Measurements from ENCODE around the gene SNTN. TPM values are rescaled to one million over a fixed set of nuclear protein-coding genes. Genes with fewer than 3 reads are reported as not detected.
A peak's percentile ranks its signal among the peaks of the same experiment; 100 is the strongest.

SNTN gene
- total RNA-seq, 1 donor from 2014 or later, result not detected

GRCh38 chr3:63685340-63685739 is 32.9 kb downstream of the SNTN start:
- Histone ChIP-seq H3K27me3 (no peaks in the 10 kb centered on the region), H3F3A (ENCODE audit: low read depth) (peaks cover 24% of the 10 kb centered on the region), H3K27ac (no peak overlapping the region), H3K4me1 (peaks cover 21% of the 10 kb centered on the region), H3K4me3 (no peak overlapping the region), H3K79me2 (ENCODE audit: low read depth) (no peaks in the 10 kb centered on the region), H3K36me3 (no peaks in the 10 kb centered on the region), H4K20me1 (ENCODE audit: low read depth) (no peaks in the 10 kb centered on the region), H2AFZ (replicated peaks) (no peak overlapping the region), H3K9ac (no peak overlapping the region), H3K4me2 (no peak overlapping the region), H3K9me3 (ENCODE audit: low read depth) (no peaks in the 10 kb centered on the region)
- Mint-ChIP-seq H3K27ac (peak overlapping the region; percentile 87), H3K4me3 (no peak overlapping the region), H3K36me3 (no peaks in the 10 kb centered on the region), H3K9me3 (peaks cover 21% of the 10 kb centered on the region), H3K27me3 (ENCODE audit: insufficient read depth, low read depth) (no peaks in the 10 kb centered on the region), H3K4me1 (peaks cover 21% of the 10 kb centered on the region)
- TF ChIP-seq EZH2phosphoT487 (IDR thresholded peaks at IDR 0.05) (no peak), EZH2 (IDR thresholded peaks at IDR 0.05) (no peak), CTCF (IDR thresholded peaks at IDR 0.05) (no peak)
- DNase-seq (ENCODE audit: low spot score), result no peak

- Mint-ChIP-seq H3K9me3 (peaks cover 24% of the 10 kb centered on the region), H3K36me3 (no peaks in the 10 kb centered on the region), H3K4me1 (peaks cover 21% of the 10 kb centered on the region), H3K27me3 (ENCODE audit: insufficient read depth, low read depth) (no peaks in the 10 kb centered on the region), H3K27ac (peak overlapping the region; percentile 99), H3K4me3 (peak overlapping the region; percentile 28)
- DNase-seq (ENCODE audit: low spot score), result peak; percentile 94
- Histone ChIP-seq H3K4me3 (no peak overlapping the region), H3K79me2 (ENCODE audit: low read depth) (no peaks in the 10 kb centered on the region), H2AFZ (replicated peaks) (no peak overlapping the region), H3K36me3 (peaks cover 9% of the 10 kb centered on the region), H3F3A (ENCODE audit: low read depth) (peaks cover 24% of the 10 kb centered on the region), H3K4me1 (peaks cover 21% of the 10 kb centered on the region), H4K20me1 (ENCODE audit: low read depth) (no peaks in the 10 kb centered on the region), H3K27me3 (no peaks in the 10 kb centered on the region), H3K9me3 (ENCODE audit: low read depth) (peaks cover 14% of the 10 kb centered on the region), H3K9ac (no peak overlapping the region), H3K4me2 (peak overlapping the region; percentile 50), H3K27ac (peak overlapping the region; percentile 78)
- TF ChIP-seq EZH2 (IDR thresholded peaks at IDR 0.05), result no peak
- peak; percentile 56 for TF ChIP-seq EZH2phosphoT487 (IDR thresholded peaks at IDR 0.05)
Observed at GRCh38 chr3:63687278-63688225, 35.1 kb downstream of the SNTN start.

GRCh38 chr3:63689285-63689684 is 36.8 kb downstream of the SNTN start:
- Mint-ChIP-seq H3K4me3 (no peak overlapping the region), H3K27me3 (ENCODE audit: insufficient read depth, low read depth) (no peaks in the 10 kb centered on the region), H3K9me3 (peaks cover 34% of the 10 kb centered on the region), H3K4me1 (peaks cover 17% of the 10 kb centered on the region), H3K36me3 (peaks cover 3% of the 10 kb centered on the region), H3K27ac (peak overlapping the region; percentile 8)
- H3K4me1 ChIP-seq, result peaks cover 21% of the 10 kb centered on the region
- no peak for DNase-seq (ENCODE audit: low spot score)
- TF ChIP-seq CTCF (IDR thresholded peaks at IDR 0.05) (no peak), EZH2 (IDR thresholded peaks at IDR 0.05) (no peak), EZH2phosphoT487 (IDR thresholded peaks at IDR 0.05) (no peak)
- no peak overlapping the region for H3K9ac ChIP-seq
- no peak overlapping the region for H2AFZ ChIP-seq (replicated peaks)
- H3K27ac ChIP-seq, result no peak overlapping the region
- peaks cover 20% of the 10 kb centered on the region for H3K9me3 ChIP-seq (ENCODE audit: low read depth)
- H3K36me3 ChIP-seq, result peaks cover 9% of the 10 kb centered on the region
- H3K79me2 ChIP-seq (ENCODE audit: low read depth), result no peaks in the 10 kb centered on the region
- peaks cover 24% of the 10 kb centered on the region for H3F3A ChIP-seq (ENCODE audit: low read depth)
- H3K4me3 ChIP-seq, result no peak overlapping the region
- no peaks in the 10 kb centered on the region for H4K20me1 ChIP-seq (ENCODE audit: low read depth)
- H3K27me3 ChIP-seq, result no peaks in the 10 kb centered on the region
- H3K4me2 ChIP-seq, result no peak overlapping the region

- Histone ChIP-seq H3K4me3 (no peak overlapping the region), H3K9me3 (ENCODE audit: low read depth) (peaks cover 20% of the 10 kb centered on the region), H3K4me1 (peaks cover 3% of the 10 kb centered on the region), H4K20me1 (ENCODE audit: low read depth) (no peaks in the 10 kb centered on the region), H3K27ac (no peak overlapping the region), H3K4me2 (no peak overlapping the region), H3K9ac (no peak overlapping the region), H2AFZ (replicated peaks) (no peak overlapping the region), H3K27me3 (no peaks in the 10 kb centered on the region), H3K79me2 (ENCODE audit: low read depth) (no peaks in the 10 kb centered on the region), H3K36me3 (peaks cover 9% of the 10 kb centered on the region), H3F3A (ENCODE audit: low read depth) (peaks cover 4% of the 10 kb centered on the region)
- H3K4me1 Mint-ChIP-seq, result peaks cover under 1% of the 10 kb centered on the region
- H3K27me3 Mint-ChIP-seq (ENCODE audit: insufficient read depth, low read depth), result no peaks in the 10 kb centered on the region
- TF ChIP-seq EZH2 (IDR thresholded peaks at IDR 0.05), result no peak
- TF ChIP-seq EZH2phosphoT487 (IDR thresholded peaks at IDR 0.05), result no peak
- TF ChIP-seq CTCF (IDR thresholded peaks at IDR 0.05), result no peak
- H3K36me3 Mint-ChIP-seq, result peaks cover 3% of the 10 kb centered on the region
- DNase-seq (ENCODE audit: low spot score), result no peak
- H3K27ac Mint-ChIP-seq, result no peak overlapping the region
- no peak overlapping the region for H3K4me3 Mint-ChIP-seq
- peaks cover 23% of the 10 kb centered on the region for H3K9me3 Mint-ChIP-seq
Observed at GRCh38 chr3:63693351-63693750, 40.9 kb downstream of the SNTN start.

Measured in neural progenitor cell (in vitro differentiated cells).